Measurements from ENCODE around the gene CCDC148. TPM values are rescaled to one million over a fixed set of nuclear protein-coding genes. Genes with fewer than 3 reads are reported as not detected.

Gene CCDC148
- total RNA-seq, 1 experiment from 2014 or later = 0.11 TPM

DNA sequence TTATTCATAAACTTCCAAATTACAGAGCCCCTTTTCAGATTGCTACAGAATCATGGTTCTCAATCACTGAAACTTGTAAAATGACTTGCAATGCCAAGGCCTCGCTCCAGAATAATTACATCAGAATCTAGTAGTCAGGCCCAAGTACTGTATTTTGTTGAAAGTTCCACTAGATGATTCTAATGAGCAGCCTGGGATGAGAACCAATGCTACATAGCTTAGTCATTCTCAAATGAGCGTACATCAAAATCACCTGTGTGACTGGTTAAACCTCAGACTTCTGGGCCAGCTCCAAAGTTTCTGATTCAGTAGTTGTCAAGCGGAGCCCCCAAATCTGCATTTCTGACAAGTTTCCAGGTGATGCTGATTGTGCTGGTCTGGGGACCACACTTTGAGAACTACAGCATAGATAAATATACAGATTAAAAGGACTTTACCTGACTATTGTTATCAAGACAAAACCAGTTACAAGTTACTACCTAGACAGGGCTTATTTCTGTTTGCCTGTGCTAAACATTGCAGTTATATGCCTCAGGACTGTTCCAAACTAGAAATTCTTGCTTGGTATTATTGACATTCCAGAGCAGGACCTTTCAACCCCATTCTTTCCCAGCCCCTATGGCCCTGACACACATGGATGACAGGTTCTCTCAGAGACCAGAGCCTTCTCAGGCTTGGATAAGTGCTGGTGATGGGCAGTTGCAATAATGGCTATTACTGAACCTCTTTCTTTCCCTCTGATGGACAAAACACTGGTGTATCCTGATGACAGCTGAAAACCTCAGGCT lies 271.8 kb downstream of the CCDC148 start:
- Histone ChIP-seq H3K27ac (ENCODE audit: low read length) (no peak overlapping the region), H3K79me2 (ENCODE audit: low read length) (no peaks in the 10 kb centered on the region), H3K9me3 (ENCODE audit: low read length) (no peaks in the 10 kb centered on the region), H3K36me3 (ENCODE audit: low read depth, low read length) (no peaks in the 10 kb centered on the region), H4K20me1 (ENCODE audit: low read length) (no peaks in the 10 kb centered on the region), H3K4me2 (ENCODE audit: low read length) (no peak overlapping the region), H3K9me2 (replicated peaks; ENCODE audit: low read length) (no peaks in the 10 kb centered on the region), H3K9ac (ENCODE audit: low read length) (no peak overlapping the region), H3K4me1 (ENCODE audit: insufficient read depth, low read length) (peaks cover 28% of the 10 kb centered on the region), H3K27me3 (ENCODE audit: low read length) (no peaks in the 10 kb centered on the region), H3F3A (ENCODE audit: low read length, unreplicated experiment) (no peaks in the 10 kb centered on the region), H3K4me3 (ENCODE audit: low read length) (no peak overlapping the region), H2AFZ (ENCODE audit: low read length) (no peak overlapping the region)
- DNase-seq (peak; percentile 55), ATAC-seq (no peak)
- no TSS peak for BruUV-seq (replicated peaks)
- ChIA-PET POLR2A (ENCODE audit: unreplicated experiment) (no interaction called here), CTCF (no interaction called here)
- TF ChIP-seq EZH2phosphoT487 (IDR thresholded peaks at IDR 0.05; ENCODE audit: borderline replicate concordance, low read length) = no peak
- TF ChIP-seq, protein P1, sequence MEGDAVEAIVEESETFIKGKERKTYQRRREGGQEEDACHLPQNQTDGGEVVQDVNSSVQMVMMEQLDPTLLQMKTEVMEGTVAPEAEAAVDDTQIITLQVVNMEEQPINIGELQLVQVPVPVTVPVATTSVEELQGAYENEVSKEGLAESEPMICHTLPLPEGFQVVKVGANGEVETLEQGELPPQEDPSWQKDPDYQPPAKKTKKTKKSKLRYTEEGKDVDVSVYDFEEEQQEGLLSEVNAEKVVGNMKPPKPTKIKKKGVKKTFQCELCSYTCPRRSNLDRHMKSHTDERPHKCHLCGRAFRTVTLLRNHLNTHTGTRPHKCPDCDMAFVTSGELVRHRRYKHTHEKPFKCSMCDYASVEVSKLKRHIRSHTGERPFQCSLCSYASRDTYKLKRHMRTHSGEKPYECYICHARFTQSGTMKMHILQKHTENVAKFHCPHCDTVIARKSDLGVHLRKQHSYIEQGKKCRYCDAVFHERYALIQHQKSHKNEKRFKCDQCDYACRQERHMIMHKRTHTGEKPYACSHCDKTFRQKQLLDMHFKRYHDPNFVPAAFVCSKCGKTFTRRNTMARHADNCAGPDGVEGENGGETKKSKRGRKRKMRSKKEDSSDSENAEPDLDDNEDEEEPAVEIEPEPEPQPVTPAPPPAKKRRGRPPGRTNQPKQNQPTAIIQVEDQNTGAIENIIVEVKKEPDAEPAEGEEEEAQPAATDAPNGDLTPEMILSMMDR (conservative IDR thresholded peaks at IDR 0.05; ENCODE audit: low read depth, low read length) = no peak
- TF ChIP-seq EZH2 (IDR thresholded peaks at IDR 0.05; ENCODE audit: low read length, unreplicated experiment) = no peak
- intact Hi-C loops (cut with micrococcal nuclease) = loop anchor here (10.0 kb wide), 1 partner anchor 150 kb away; no protein-coding TSS in a partner anchor

GRCh38 chr2:158184001-158184400 lies 272.6 kb downstream of the CCDC148 start:
- no TSS peak for BruUV-seq (replicated peaks)
- Histone ChIP-seq H3K9me3 (ENCODE audit: low read length) (no peaks in the 10 kb centered on the region), H3K27ac (ENCODE audit: low read length) (no peak overlapping the region), H3K9me2 (replicated peaks; ENCODE audit: low read length) (no peaks in the 10 kb centered on the region), H4K20me1 (ENCODE audit: low read length) (no peaks in the 10 kb centered on the region), H3K27me3 (ENCODE audit: low read length) (no peaks in the 10 kb centered on the region), H3K79me2 (ENCODE audit: low read length) (no peaks in the 10 kb centered on the region), H3K4me2 (ENCODE audit: low read length) (no peak overlapping the region), H3F3A (ENCODE audit: low read length, unreplicated experiment) (no peaks in the 10 kb centered on the region), H3K4me3 (ENCODE audit: low read length) (no peak overlapping the region), H3K9ac (ENCODE audit: low read length) (no peak overlapping the region), H3K4me1 (ENCODE audit: insufficient read depth, low read length) (peaks cover 28% of the 10 kb centered on the region), H2AFZ (ENCODE audit: low read length) (no peak overlapping the region), H3K36me3 (ENCODE audit: low read depth, low read length) (no peaks in the 10 kb centered on the region)
- intact Hi-C loops (cut with micrococcal nuclease) = loop anchor here (10.0 kb wide), 1 partner anchor 149 kb away; no protein-coding TSS in a partner anchor
- CTCF ChIA-PET = no interaction called here
- TF ChIP-seq, protein P1 (conservative IDR thresholded peaks at IDR 0.05; ENCODE audit: low read depth, low read length) = no peak
- TF ChIP-seq EZH2 (IDR thresholded peaks at IDR 0.05; ENCODE audit: low read length, unreplicated experiment) = no peak
- no peak for TF ChIP-seq EZH2phosphoT487 (IDR thresholded peaks at IDR 0.05; ENCODE audit: borderline replicate concordance, low read length)
- ATAC-seq = no peak
- no peak for DNase-seq
- POLR2A ChIA-PET (ENCODE audit: unreplicated experiment) = no interaction called here

- no peak overlapping the region for H3K4me2 ChIP-seq (ENCODE audit: low read length)
- ChIA-PET POLR2A (ENCODE audit: unreplicated experiment) (no interaction called here), CTCF (no interaction called here)
- no peak overlapping the region for H3K9ac ChIP-seq (ENCODE audit: low read length)
- ATAC-seq = no peak
- intact Hi-C loops (cut with micrococcal nuclease) = loop anchor here (10.0 kb wide), 1 partner anchor 148 kb away; no protein-coding TSS in a partner anchor
- no peaks in the 10 kb centered on the region for H3F3A ChIP-seq (ENCODE audit: low read length, unreplicated experiment)
- H3K27ac ChIP-seq (ENCODE audit: low read length) = no peak overlapping the region
- peaks cover 28% of the 10 kb centered on the region for H3K4me1 ChIP-seq (ENCODE audit: insufficient read depth, low read length)
- peaks cover 4% of the 10 kb centered on the region for H3K27me3 ChIP-seq (ENCODE audit: low read length)
- H3K4me3 ChIP-seq (ENCODE audit: low read length) = no peak overlapping the region
- BruUV-seq (replicated peaks) = no TSS peak
- no peak for DNase-seq
- no peaks in the 10 kb centered on the region for H3K79me2 ChIP-seq (ENCODE audit: low read length)
- no peaks in the 10 kb centered on the region for H4K20me1 ChIP-seq (ENCODE audit: low read length)
- no peaks in the 10 kb centered on the region for H3K9me2 ChIP-seq (replicated peaks; ENCODE audit: low read length)
- H2AFZ ChIP-seq (ENCODE audit: low read length) = no peak overlapping the region
- no peaks in the 10 kb centered on the region for H3K36me3 ChIP-seq (ENCODE audit: low read depth, low read length)
- H3K9me3 ChIP-seq (ENCODE audit: low read length) = no peaks in the 10 kb centered on the region
- TF ChIP-seq EZH2phosphoT487 (IDR thresholded peaks at IDR 0.05; ENCODE audit: borderline replicate concordance, low read length) = no peak
- TF ChIP-seq EZH2 (IDR thresholded peaks at IDR 0.05; ENCODE audit: low read length, unreplicated experiment) = no peak
- TF ChIP-seq, protein P1 (conservative IDR thresholded peaks at IDR 0.05; ENCODE audit: low read depth, low read length) = no peak
Observed at GRCh38 chr2:158182676-158183295, 273.8 kb downstream of the CCDC148 start.

Measured in PC-3 (cell line).